Activated CD8-positive, alpha-beta T cell treated with anti-CD3 and anti-CD28 coated beads, Interleukin-2, amount 10 ng/mL, durations not matched to agents 7 days and 5 days (primary cell): ENCODE results near the gene TMED4. TPM values are rescaled to one million over a fixed set of nuclear protein-coding genes. Genes with fewer than 3 reads are reported as not detected.

Experiments used
- ATAC-seq: fragments of 150-1000 bp; cut with Tn5 transposase; one replicate; pipeline ENCODE4 v1.10.0; 2021; ENCODE audit warnings: moderate library complexity
- CTCF ChIA-PET: fragments of 350-600 bp; sonication (Branson Sonifier 250); formaldehyde crosslinking; loops from one replicate; lab custom pipeline; 2021; ENCODE audit warnings: antibody characterized with exemption; lab: Charles Lee
- POLR2A ChIA-PET: fragments of 350-600 bp; sonication (Branson Sonifier 250); formaldehyde crosslinking; loops from one replicate; lab custom pipeline; 2021; ENCODE audit warnings: antibody characterized with exemption; lab: Charles Lee
- DNase-seq: peaks from one replicate; pipeline ENCODE4 v3.0.0-alpha.2; 2020
- H3K27ac Mint-ChIP-seq: one replicate; pipeline ENCODE4 v1.8.0; 2021; ENCODE audit warnings: mild to moderate bottlenecking, mixed read lengths
- H3K27me3 Mint-ChIP-seq: one replicate; pipeline ENCODE4 v1.8.0; 2021; ENCODE audit warnings: low read depth, mixed read lengths
- H3K36me3 Mint-ChIP-seq: one replicate; pipeline ENCODE4 v1.8.0; 2021; ENCODE audit warnings: low read depth, mixed read lengths
- H3K4me1 Mint-ChIP-seq: one replicate; pipeline ENCODE4 v1.8.0; 2021; ENCODE audit warnings: low read depth, mixed read lengths
- H3K4me3 Mint-ChIP-seq: one replicate; pipeline ENCODE4 v1.8.0; 2021; ENCODE audit warnings: mild to moderate bottlenecking, mixed read lengths
- H3K9me3 Mint-ChIP-seq: one replicate; pipeline ENCODE4 v1.8.0; 2022; ENCODE audit warnings: mixed read lengths; ENCODE audit not compliant: insufficient read depth
- total RNA-seq, 2 experiments: library from RNA; stranded (reverse); gene quantifications; one replicate each; pipeline ENCODE4 v1.2.3, GENCODE V29; 2021

Gene TMED4
- total RNA-seq, 2 experiments from 2014 or later = 63.8 to 65.9 TPM

DNA sequence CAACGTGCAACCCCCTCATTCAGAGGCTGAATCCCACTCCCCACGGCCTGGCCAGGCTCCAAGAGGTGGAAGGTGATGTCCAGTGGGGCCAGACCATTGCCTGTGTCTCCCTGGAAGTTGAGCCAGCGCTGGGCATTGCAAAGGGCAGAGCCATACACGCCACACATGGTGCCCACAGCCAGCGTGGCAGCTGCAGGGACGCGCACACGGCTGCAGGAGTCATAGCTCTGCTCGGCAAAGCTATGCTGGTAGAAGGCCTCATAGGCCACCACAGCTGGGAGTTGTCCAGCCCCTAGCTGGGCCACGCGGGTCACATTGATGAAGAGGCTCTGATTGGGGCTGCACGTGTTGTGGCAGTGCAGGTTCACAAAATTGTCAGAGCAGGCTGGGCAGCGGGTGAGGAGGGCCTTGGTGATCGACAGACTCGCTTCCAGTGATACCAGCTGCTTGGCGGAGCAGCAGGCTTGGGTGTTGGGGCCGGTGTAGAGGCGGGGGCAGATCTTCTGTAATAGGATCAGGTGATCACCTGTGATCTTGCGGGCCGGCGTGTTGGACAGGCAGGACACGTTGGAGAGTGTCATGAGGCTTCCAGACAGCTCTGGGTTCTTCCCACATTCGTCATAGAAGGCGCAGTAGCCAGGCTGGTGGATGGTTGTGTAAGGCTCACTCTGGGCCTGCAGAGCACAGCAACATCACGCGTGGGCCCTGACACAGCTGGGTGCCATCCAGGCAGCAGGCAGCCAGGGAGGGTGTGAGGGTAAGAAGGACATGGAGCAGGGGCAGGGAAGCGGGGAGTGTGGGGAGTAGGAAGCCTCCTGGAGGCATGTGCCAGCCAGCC is 42.1 kb downstream of the TMED4 start:
- no peak overlapping the region for H3K4me3 Mint-ChIP-seq
- POLR2A ChIA-PET = no interaction called here
- ATAC-seq (no peak), DNase-seq (no peak)
- H3K36me3 Mint-ChIP-seq = no peaks in the 10 kb centered on the region
- no peak overlapping the region for H3K27ac Mint-ChIP-seq
- H3K4me1 Mint-ChIP-seq = no peaks in the 10 kb centered on the region
- CTCF ChIA-PET = interaction anchor here (0.7 kb wide), 1 partner anchor 52 kb away, joined by 3 read pairs; no protein-coding TSS in a partner anchor
- no peaks in the 10 kb centered on the region for H3K9me3 Mint-ChIP-seq
- H3K27me3 Mint-ChIP-seq = no peaks in the 10 kb centered on the region

DNA sequence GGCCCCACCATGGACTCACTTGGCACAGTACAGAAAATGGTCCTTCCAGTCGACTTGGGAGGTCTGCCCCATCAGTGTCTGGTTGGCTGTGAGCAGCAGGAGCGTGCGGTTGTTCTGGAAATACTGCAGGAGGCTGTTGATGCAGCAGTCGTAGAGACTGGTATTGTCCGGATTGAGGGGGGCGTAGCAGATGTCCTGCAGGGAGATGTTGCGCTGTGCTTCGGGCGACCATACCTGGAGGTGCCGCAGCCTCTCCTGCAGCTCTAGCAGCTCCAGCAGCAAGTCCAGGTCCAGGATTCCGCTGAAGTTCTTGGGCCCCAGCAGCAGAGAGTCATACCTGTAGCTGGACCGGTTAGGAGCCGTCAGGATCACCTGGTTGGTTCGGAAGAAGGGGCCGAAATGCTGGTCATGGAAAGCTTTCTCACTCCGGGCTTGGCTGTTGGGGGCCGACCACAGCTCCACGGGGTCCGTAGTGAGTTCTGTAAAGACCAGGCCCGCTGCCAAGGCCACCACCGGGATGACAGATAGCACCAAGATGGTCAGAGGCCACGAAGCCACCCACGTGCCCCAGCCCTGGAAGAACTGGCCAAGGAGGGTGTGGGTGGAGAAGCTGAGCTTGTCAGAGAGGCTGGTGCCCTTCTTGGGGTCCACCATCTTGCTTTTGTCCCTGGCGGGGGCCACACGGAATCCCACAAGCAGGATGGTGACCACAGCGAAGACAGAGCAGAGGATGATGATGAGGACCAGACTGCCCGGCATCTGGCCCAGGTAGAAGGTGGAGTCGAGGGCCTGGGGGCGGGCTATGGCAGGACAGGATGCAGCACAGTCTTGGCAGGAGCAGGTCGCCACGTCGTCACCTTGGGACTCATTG is 43.0 kb downstream of the TMED4 start:
- H3K4me1 Mint-ChIP-seq = no peaks in the 10 kb centered on the region
- H3K36me3 Mint-ChIP-seq = no peaks in the 10 kb centered on the region
- POLR2A ChIA-PET = no interaction called here
- H3K9me3 Mint-ChIP-seq = no peaks in the 10 kb centered on the region
- H3K4me3 Mint-ChIP-seq = no peak overlapping the region
- CTCF ChIA-PET = no interaction called here
- H3K27me3 Mint-ChIP-seq = no peaks in the 10 kb centered on the region
- DNase-seq (no peak), ATAC-seq (no peak)
- no peak overlapping the region for H3K27ac Mint-ChIP-seq

DNA sequence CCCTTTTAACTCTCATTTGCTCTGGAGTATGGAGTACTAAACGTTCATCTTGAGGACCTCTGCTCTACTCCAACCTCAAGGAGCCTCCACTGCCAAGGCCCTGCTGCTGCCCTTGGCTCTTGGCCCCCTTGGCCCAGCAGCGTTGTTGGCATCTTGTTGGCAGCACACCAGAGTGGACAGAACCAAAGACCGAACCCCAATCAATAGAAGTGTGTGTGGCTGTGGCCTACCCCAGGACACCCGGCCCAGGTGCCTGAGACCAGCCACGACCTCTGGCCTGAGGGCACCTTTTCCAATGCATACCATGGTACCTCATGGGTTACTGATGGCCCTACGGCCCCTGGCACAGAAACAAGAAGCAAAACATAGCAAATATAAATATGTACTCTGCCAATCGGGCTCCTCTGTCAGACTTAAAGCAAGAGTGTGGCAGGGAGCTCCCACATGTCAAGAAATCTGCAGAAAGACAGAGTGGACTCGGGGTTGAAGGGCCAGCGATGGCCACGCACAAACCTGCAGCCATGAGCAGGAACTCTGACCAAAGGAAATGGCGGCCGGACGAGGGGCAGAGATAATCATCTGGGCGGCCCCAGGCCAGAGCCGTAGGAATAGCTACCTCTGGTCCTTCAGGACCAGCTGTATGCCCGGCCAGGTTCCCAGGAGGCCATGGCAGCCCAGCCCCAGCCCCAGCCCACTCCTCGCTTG is 43.8 kb downstream of the TMED4 start:
- no peaks in the 10 kb centered on the region for H3K4me1 Mint-ChIP-seq
- H3K36me3 Mint-ChIP-seq = no peaks in the 10 kb centered on the region
- CTCF ChIA-PET = interaction anchor here (1.4 kb wide), 1 partner anchor 10 kb away, joined by 4 read pairs; no protein-coding TSS in a partner anchor
- DNase-seq (no peak), ATAC-seq (no peak)
- H3K9me3 Mint-ChIP-seq = no peaks in the 10 kb centered on the region
- no peak overlapping the region for H3K4me3 Mint-ChIP-seq
- POLR2A ChIA-PET = interaction anchor here (0.6 kb wide), 1 partner anchor 396 kb away, joined by 3 read pairs; no protein-coding TSS in a partner anchor
- no peaks in the 10 kb centered on the region for H3K27me3 Mint-ChIP-seq
- no peak overlapping the region for H3K27ac Mint-ChIP-seq

DNA sequence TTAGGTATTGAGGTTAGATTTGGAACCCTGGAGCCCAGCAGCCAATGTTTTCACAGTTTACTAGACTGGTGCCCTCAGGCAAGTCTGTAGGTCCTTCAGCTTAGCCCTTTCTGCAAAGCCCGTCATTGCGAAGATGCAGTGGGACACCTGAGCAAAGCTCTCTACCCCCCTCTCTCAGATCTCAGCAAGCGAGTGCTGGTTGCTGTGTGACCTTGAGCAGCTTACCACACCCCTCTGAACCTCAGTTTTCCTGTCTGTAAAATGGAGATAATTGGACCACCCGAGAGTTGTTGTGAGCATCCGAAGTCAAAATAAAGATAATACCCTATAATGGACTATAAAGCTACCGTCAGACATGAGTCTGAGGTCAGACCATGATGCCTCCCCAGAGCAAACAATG is 44.6 kb downstream of the TMED4 start:
- no peaks in the 10 kb centered on the region for H3K36me3 Mint-ChIP-seq
- H3K9me3 Mint-ChIP-seq = no peaks in the 10 kb centered on the region
- ChIA-PET CTCF (interaction anchor here (1.4 kb wide), 1 partner anchor 11 kb away, joined by 4 read pairs; no protein-coding TSS in a partner anchor), POLR2A (no interaction called here)
- no peaks in the 10 kb centered on the region for H3K27me3 Mint-ChIP-seq
- DNase-seq (no peak), ATAC-seq (no peak)
- H3K27ac Mint-ChIP-seq = no peak overlapping the region
- H3K4me1 Mint-ChIP-seq = no peaks in the 10 kb centered on the region
- no peak overlapping the region for H3K4me3 Mint-ChIP-seq

DNA sequence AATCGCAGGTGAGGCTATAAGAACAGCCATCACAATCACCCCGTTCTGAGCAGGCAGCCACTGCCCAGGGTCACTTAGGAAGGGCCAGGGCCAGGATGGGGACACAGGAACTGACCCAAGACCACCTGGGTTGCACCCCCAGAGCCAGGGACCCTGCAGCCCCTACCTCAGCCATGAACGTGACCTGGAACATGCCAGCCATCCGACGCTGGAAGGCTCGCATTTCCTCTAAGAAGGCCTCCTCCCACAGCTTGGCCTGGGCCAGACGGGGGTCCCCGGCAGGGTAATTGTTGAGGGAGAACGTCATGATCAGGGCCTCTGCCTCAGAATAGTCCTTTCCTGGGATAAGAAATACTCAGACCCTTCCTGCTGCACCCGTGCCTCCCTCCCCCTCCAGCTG is 45.9 kb downstream of the TMED4 start:
- no peaks in the 10 kb centered on the region for H3K4me1 Mint-ChIP-seq
- no peaks in the 10 kb centered on the region for H3K27me3 Mint-ChIP-seq
- H3K27ac Mint-ChIP-seq = no peak overlapping the region
- ChIA-PET CTCF (interaction anchor here (0.9 to 2.5 kb wide), 4 partner anchors 28 to 120 kb away, joined by 4 to 8 read pairs (median 4); partner anchors contain the start of gene NUDCD3), POLR2A (interaction anchor here (0.8 kb wide), 1 partner anchor 302 kb away, joined by 3 read pairs; no protein-coding TSS in a partner anchor)
- DNase-seq (no peak), ATAC-seq (no peak)
- no peaks in the 10 kb centered on the region for H3K9me3 Mint-ChIP-seq
- no peaks in the 10 kb centered on the region for H3K36me3 Mint-ChIP-seq
- H3K4me3 Mint-ChIP-seq = no peak overlapping the region

DNA sequence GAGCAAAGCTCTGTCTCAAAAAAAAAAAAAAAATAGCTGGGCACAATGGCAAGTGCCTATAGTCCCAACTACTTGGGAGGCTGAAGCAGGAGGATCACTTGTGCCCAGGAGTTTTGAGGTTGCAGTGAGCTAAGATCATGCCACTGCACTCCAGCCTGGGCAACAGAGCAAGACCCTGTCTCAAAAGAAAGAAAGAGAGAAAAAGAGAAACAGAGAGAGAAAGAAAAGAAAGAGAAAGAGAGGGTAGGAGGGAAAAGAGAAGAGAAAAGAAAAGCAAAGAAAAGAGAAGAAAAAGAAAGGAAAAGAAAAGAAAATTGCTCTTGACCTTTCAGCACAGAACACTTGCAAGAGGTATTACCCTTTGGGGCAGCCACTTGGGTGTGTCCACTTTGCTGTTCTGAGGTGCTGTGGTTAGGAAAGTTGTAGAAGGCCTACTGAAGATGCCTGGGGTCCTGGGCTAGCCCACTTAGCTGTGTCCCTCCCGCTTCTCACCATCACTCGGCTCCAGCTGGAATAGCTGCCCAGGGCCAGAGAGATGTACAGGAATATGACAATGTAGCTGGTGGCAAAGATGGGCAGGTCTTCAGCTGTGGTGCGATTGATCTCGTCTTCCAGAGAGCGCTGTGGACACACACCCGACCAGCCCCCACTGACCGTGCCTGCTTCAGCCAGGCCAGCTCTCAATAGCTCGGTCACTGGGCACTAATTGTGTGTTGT is 46.5 kb downstream of the TMED4 start:
- Mint-ChIP-seq H3K36me3 (no peaks in the 10 kb centered on the region), H3K27me3 (no peaks in the 10 kb centered on the region), H3K27ac (no peak overlapping the region), H3K9me3 (no peaks in the 10 kb centered on the region), H3K4me3 (no peak overlapping the region), H3K4me1 (no peaks in the 10 kb centered on the region)
- ChIA-PET CTCF (interaction anchor here (1.0 to 2.5 kb wide), 17 partner anchors 12 to 601 kb away, joined by 3 to 9 read pairs (median 4); partner anchors contain the start of gene NUDCD3), POLR2A (interaction anchor here (0.8 kb wide), 1 partner anchor 301 kb away, joined by 3 read pairs; no protein-coding TSS in a partner anchor)
- no peak for ATAC-seq
- DNase-seq = no peak

DNA sequence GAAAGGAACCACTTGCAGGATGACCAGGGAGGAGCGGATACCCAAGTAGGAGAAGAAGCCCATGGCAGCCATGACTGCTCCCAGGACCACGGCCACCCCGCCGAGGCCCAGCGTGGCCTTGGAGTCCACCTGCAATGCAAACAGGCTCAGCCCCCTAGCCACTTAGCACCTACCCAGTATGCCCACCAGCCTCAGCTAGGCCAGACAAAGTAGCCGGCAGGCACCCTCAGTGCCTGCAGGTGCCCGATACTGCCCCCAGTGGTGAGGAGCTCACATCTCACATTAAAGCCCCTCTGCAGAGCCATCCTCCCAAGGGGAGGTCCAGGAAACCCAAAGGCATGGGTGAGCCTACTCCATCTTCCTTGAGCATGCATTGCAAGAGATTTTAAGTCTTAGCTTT is 47.5 kb downstream of the TMED4 start:
- H3K4me3 Mint-ChIP-seq = no peak overlapping the region
- DNase-seq (peak; percentile 64), ATAC-seq (peak; percentile 65)
- no peaks in the 10 kb centered on the region for H3K27me3 Mint-ChIP-seq
- CTCF ChIA-PET = interaction anchor here (0.5 to 2.5 kb wide), 29 partner anchors 9 to 602 kb away, joined by 3 to 9 read pairs (median 3); no protein-coding TSS in a partner anchor
- no peaks in the 10 kb centered on the region for H3K4me1 Mint-ChIP-seq
- H3K9me3 Mint-ChIP-seq = no peaks in the 10 kb centered on the region
- no peaks in the 10 kb centered on the region for H3K36me3 Mint-ChIP-seq
- POLR2A ChIA-PET = no interaction called here
- no peak overlapping the region for H3K27ac Mint-ChIP-seq

DNA sequence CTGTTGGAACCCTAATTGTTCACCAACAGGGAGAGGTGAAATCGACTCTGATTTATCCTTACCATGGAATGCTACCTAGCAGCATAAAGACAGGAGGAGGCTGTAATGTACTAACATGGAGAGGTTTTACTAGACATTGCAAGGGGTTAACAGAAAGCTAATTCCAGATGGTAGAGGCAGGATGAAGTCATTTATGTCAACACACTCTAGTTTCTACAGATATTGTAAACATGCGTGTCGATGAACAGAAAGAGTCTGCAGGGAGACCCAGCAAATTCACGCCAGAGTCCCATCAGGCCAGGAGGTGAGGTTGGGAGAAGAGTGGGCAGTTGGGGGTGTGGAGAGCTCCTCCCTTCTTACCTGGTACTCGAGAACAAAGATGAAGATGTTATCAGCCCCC is 47.9 kb downstream of the TMED4 start:
- ChIA-PET CTCF (interaction anchor here (0.6 to 2.5 kb wide), 22 partner anchors 9 to 329 kb away, joined by 3 to 9 read pairs (median 4); no protein-coding TSS in a partner anchor), POLR2A (interaction anchor here (0.5 kb wide), 1 partner anchor 15 kb away, joined by 5 read pairs; no protein-coding TSS in a partner anchor)
- no peak overlapping the region for H3K4me3 Mint-ChIP-seq
- H3K27ac Mint-ChIP-seq = no peak overlapping the region
- no peaks in the 10 kb centered on the region for H3K36me3 Mint-ChIP-seq
- H3K9me3 Mint-ChIP-seq = no peaks in the 10 kb centered on the region
- no peaks in the 10 kb centered on the region for H3K27me3 Mint-ChIP-seq
- DNase-seq (no peak), ATAC-seq (no peak)
- no peaks in the 10 kb centered on the region for H3K4me1 Mint-ChIP-seq

DNA sequence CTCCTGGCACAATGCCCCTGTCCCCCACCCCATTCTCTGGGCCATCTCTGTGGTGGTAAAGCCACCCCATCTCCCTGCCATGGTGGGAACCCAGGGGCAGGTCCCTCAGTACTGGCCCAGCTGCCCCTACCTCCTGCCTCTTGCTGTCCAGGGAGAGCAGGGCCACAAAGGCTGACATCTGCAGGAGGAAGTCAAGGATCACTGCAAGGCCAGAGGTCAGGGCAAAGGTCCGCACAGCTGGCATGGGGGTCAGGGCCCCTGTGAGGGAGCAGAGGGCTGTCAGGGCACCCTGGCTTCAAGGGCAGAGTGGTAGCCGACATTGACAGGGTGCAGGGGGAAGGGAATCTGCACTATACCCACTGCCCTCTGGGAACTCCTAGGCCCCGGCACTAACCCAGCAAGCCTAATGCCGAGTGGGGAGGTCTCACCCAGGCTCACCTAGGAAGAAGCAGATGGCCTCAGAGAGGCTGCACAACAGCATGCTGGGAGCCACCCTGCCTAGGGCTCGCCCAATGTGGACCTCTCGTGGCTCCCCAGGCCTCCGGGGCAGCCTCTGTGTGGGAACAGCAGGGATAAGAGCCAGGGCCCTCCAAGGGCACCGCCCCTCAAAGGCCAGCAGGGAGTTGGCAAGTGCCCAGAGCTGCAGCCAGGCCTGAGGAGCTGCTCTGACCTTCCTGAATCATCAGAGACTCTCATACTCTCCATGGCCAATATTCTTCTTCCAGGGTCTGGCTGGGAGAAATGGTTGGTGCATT is 48.6 kb downstream of the TMED4 start:
- Mint-ChIP-seq H3K27me3 (no peaks in the 10 kb centered on the region), H3K27ac (no peak overlapping the region), H3K9me3 (no peaks in the 10 kb centered on the region), H3K4me3 (no peak overlapping the region), H3K36me3 (no peaks in the 10 kb centered on the region), H3K4me1 (no peaks in the 10 kb centered on the region)
- ChIA-PET POLR2A (interaction anchor here (0.5 kb wide), 1 partner anchor 14 kb away, joined by 5 read pairs; no protein-coding TSS in a partner anchor), CTCF (interaction anchor here (1.1 to 2.5 kb wide), 6 partner anchors 9 to 275 kb away, joined by 3 to 8 read pairs (median 4); no protein-coding TSS in a partner anchor)
- DNase-seq (no peak), ATAC-seq (no peak)
